ENCODE results near the gene CA12. TPM values are rescaled to one million over a fixed set of nuclear protein-coding genes. Genes with fewer than 3 reads are reported as not detected.

Gene CA12
- total RNA-seq, 3 donors from 2014 or later: 141 to 645 (median 213) TPM

DNA sequence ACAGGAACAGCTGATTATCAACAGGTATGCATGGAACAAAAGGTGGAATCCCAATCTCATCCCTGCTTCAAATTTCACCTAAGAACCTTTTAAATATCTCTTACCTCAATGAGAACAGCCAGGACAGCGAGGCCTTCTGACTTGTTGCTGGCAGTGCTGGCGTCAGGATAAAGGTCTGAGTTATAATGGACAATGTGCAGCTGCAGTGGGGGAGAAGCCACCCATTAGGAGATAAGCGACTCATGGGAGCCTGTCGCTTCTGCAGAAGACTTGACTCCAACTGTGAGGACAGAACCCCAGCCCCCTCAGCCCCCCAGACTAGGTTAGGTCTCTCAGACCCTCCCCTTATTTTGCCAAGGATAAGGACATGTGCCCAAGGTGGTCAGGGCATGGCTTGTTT is 39.7 kb downstream of the CA12 start:
- no peak for TF ChIP-seq CTCF (IDR thresholded peaks at IDR 0.05)
- Histone ChIP-seq H3K9me3 (no peaks in the 10 kb centered on the region), H3K36me3 (ENCODE audit: low read depth) (no peaks in the 10 kb centered on the region), H3K4me3 (no peak overlapping the region), H3K4me1 (ENCODE audit: low read depth) (no peaks in the 10 kb centered on the region)
- no peak for ATAC-seq
- intact Hi-C loops (cut with DNase I, micrococcal nuclease): no loop called here
- DNase-seq: no peak

- H3K4me3 ChIP-seq: no peak overlapping the region
- no peaks in the 10 kb centered on the region for H3K4me1 ChIP-seq (ENCODE audit: low read depth)
- DNase-seq: no peak
- ATAC-seq: no peak
- TF ChIP-seq CTCF (IDR thresholded peaks at IDR 0.05): no peak
- intact Hi-C loops (cut with DNase I, micrococcal nuclease): no loop called here
- H3K9me3 ChIP-seq: no peaks in the 10 kb centered on the region
- no peaks in the 10 kb centered on the region for H3K36me3 ChIP-seq (ENCODE audit: low read depth)
Observed at GRCh38 chr15:63340878-63341277, 40.8 kb downstream of the CA12 start.

GRCh38 chr15:63340353-63340752 is 41.3 kb downstream of the CA12 start:
- ATAC-seq: no peak
- H3K4me3 ChIP-seq: no peak overlapping the region

GRCh38 chr15:63339836-63340235 is 41.8 kb downstream of the CA12 start:
- no peaks in the 10 kb centered on the region for H3K4me1 ChIP-seq (ENCODE audit: low read depth)
- ATAC-seq (no peak), DNase-seq (no peak)
- H3K36me3 ChIP-seq (ENCODE audit: low read depth): no peaks in the 10 kb centered on the region
- no peak overlapping the region for H3K4me3 ChIP-seq
- no peaks in the 10 kb centered on the region for H3K9me3 ChIP-seq
- intact Hi-C loops (cut with DNase I, micrococcal nuclease): no loop called here
- no peak for TF ChIP-seq CTCF (IDR thresholded peaks at IDR 0.05)

More at GRCh38 chr15:63340353-63340752, 41.3 kb downstream of the CA12 start:
- intact Hi-C loops (cut with DNase I, micrococcal nuclease): no loop called here
- Histone ChIP-seq H3K36me3 (ENCODE audit: low read depth) (no peaks in the 10 kb centered on the region), H3K9me3 (no peaks in the 10 kb centered on the region), H3K4me1 (ENCODE audit: low read depth) (no peaks in the 10 kb centered on the region)
- no peak for DNase-seq
- no peak for TF ChIP-seq CTCF (IDR thresholded peaks at IDR 0.05)

- ATAC-seq (no peak), DNase-seq (no peak)
- intact Hi-C loops (cut with DNase I, micrococcal nuclease): no loop called here
- no peaks in the 10 kb centered on the region for H3K36me3 ChIP-seq (ENCODE audit: low read depth)
- no peak for TF ChIP-seq CTCF (IDR thresholded peaks at IDR 0.05)
- no peaks in the 10 kb centered on the region for H3K4me1 ChIP-seq (ENCODE audit: low read depth)
- H3K9me3 ChIP-seq: no peaks in the 10 kb centered on the region
- H3K4me3 ChIP-seq: no peak overlapping the region
Observed at GRCh38 chr15:63339006-63339766, 42.5 kb downstream of the CA12 start.
